ENCODE measurements around the gene RPL10A.

DNA sequence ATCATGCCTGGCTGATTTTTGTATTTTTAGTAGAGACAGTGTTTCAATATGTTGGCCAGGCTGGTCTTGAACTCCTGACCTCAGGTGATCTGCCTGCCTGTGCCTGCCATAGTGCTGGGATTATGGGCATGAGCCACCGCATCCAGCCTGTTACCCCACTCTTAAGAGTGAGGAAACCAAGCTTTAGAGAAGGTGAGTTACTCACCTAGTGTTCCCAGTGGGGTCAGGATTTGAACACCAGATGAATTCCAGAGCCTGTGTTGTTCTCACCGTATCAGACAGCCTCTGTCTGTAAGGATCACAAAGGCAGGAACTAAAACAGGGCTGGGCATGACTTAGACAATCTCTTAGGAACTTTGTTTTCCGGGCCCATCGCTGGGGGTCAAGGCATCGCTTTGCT, 25.5 kb upstream of the RPL10A start:
- TF ChIP-seq, protein P1, sequence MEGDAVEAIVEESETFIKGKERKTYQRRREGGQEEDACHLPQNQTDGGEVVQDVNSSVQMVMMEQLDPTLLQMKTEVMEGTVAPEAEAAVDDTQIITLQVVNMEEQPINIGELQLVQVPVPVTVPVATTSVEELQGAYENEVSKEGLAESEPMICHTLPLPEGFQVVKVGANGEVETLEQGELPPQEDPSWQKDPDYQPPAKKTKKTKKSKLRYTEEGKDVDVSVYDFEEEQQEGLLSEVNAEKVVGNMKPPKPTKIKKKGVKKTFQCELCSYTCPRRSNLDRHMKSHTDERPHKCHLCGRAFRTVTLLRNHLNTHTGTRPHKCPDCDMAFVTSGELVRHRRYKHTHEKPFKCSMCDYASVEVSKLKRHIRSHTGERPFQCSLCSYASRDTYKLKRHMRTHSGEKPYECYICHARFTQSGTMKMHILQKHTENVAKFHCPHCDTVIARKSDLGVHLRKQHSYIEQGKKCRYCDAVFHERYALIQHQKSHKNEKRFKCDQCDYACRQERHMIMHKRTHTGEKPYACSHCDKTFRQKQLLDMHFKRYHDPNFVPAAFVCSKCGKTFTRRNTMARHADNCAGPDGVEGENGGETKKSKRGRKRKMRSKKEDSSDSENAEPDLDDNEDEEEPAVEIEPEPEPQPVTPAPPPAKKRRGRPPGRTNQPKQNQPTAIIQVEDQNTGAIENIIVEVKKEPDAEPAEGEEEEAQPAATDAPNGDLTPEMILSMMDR (IDR thresholded peaks at IDR 0.05) = no peak
- no peak for TF ChIP-seq POLR2A (IDR thresholded peaks at IDR 0.05)
